Stimulated activated CD8-positive, alpha-beta memory T cell treated with anti-CD3 and anti-CD28 coated beads, Interleukin-2, amount 100 ng/mL, for 48 hours (primary cell): ENCODE results near the gene SNTG2.

ENCODE experiments used
- DNase-seq, 2 donors: peaks; one replicate each; pipeline ENCODE4 v3.0.0-alpha.2; 2020; ENCODE audit warnings: low read depth in 2 of 2

The SNTG2 gene

DNA sequence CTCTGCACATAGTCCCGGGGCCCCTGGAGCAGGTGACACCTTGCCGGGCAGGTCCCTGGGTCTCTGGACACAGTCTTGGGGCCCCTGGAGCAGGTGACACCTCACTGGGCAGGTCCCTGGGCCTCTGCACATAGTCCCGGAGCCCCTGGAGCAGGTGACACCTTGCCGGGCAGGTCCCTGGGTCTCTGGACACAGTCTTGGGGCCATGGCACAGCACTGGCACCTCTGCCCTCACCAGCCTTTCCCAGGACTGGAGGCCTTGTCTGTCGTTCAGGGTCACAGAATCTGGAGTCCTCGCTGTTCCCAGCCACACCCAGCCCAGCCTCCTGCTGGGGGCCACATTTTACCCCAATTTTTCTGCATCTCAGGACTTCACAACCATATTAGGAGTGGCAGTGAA lies 464.9 kb downstream of the SNTG2 start:
- DNase-seq, result no peak
